NT2/D1 (cell line): Measurements from ENCODE around the gene CD40.

Experiments
- DNase-seq: peaks from one replicate; pipeline ENCODE4 v3.0.0-alpha.2; 2011; ENCODE audit warnings: low read depth, low spot score
- H3K27me3 ChIP-seq: 2 replicates; pipeline ENCODE4 v1.6.0; 2011; ENCODE audit warnings: mild to moderate bottlenecking; ENCODE audit not compliant: insufficient read length, insufficient read depth
- H3K36me3 ChIP-seq: 2 replicates; pipeline ENCODE4 v1.6.1; 2011; ENCODE audit warnings: mild to moderate bottlenecking, low read length, mixed read lengths; ENCODE audit not compliant: insufficient read depth, insufficient read length
- H3K4me1 ChIP-seq: 2 replicates; pipeline ENCODE4 v1.5.1; 2011; ENCODE audit not compliant: insufficient read depth, insufficient read length
- H3K4me3 ChIP-seq: 2 replicates; pipeline ENCODE4 v1.5.1; 2011; ENCODE audit warnings: low read depth; ENCODE audit not compliant: insufficient read length
- H3K9ac ChIP-seq: 2 replicates; pipeline ENCODE4 v1.6.0; 2011; ENCODE audit warnings: low read depth; ENCODE audit not compliant: insufficient read length
- H3K9me3 ChIP-seq: 2 replicates; pipeline ENCODE4 v1.5.1; 2011; ENCODE audit warnings: mild to moderate bottlenecking, low read length; ENCODE audit not compliant: insufficient read depth
- SUZ12 ChIP-seq: IDR thresholded peaks from 2 replicates; pipeline ENCODE4 v1.6.1; 2011; ENCODE audit not compliant: insufficient read length, insufficient read depth; ENCODE audit errors: extremely low read depth
- YY1 ChIP-seq: IDR thresholded peaks from 2 replicates; pipeline ENCODE4 v1.6.1; 2011; ENCODE audit not compliant: insufficient read length, insufficient read depth
- ZNF274 ChIP-seq: IDR thresholded peaks from 2 replicates; pipeline ENCODE4 v1.6.1; 2011; ENCODE audit warnings: mild to moderate bottlenecking, low read depth, low read length

CD40 gene

GRCh38 chr20:46154796-46155195 is 36.7 kb downstream of the CD40 start:
- H3K27me3 ChIP-seq, result no peaks in the 10 kb centered on the region

DNA sequence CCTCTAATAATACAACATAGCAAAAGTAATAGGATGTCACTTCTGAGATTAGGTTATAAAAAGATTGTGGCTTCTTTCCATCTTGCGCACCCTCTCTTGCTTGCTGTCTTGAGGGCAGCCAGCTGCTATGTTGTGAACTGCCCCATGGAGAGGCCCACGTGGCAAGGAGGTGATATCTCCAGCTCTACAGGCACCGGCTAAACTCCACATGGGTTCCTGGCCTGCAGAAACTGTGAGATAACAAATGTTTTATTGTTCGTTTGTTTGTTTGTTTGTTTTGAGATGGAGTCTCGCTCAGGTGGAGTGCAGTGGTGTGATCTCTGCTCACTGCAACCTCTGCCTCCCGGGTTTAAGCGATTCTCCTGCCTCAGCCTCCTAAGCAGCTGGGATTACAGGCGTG is 38.0 kb downstream of the CD40 start:
- H3K4me3 ChIP-seq, result no peak overlapping the region
- H3K9me3 ChIP-seq, result no peaks in the 10 kb centered on the region
- H3K36me3 ChIP-seq, result no peaks in the 10 kb centered on the region
- TF ChIP-seq ZNF274 (no peak), SUZ12 (no peak), YY1 (no peak)
- DNase-seq, result no peak
- H3K9ac ChIP-seq, result no peak overlapping the region
- no peaks in the 10 kb centered on the region for H3K27me3 ChIP-seq
- peaks cover 10% of the 10 kb centered on the region for H3K4me1 ChIP-seq

More at GRCh38 chr20:46154796-46155195, 36.7 kb downstream of the CD40 start:
- TF ChIP-seq ZNF274 (no peak), SUZ12 (no peak), YY1 (no peak)
- H3K9me3 ChIP-seq, result no peaks in the 10 kb centered on the region
- H3K9ac ChIP-seq, result no peak overlapping the region
- H3K4me3 ChIP-seq, result no peak overlapping the region
- no peaks in the 10 kb centered on the region for H3K36me3 ChIP-seq
- no peak for DNase-seq
- peaks cover 5% of the 10 kb centered on the region for H3K4me1 ChIP-seq

DNA sequence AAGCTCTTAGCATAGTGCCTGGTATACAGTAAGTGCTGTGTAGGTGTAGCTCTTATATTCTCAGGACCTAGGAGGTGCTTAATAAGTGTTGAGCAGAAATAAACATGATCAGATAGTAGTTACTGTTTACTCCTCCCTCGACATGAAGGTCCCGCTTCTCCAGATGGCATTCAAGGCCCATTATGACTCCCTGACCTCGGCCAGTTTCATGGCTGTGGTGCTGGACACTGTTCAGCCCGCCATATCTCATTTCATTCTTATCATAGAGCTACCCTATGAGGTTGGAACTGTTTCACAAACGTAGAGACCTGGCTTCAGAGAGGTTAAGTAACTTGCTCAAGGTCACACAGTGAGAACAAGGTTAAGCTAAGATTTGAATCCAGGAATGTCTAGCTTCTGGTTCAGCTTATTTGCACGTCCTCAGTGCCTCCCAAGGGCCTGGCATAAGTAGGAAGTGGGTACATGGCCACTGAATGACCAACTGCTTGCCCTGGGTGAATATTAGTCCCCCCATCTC is 39.0 kb downstream of the CD40 start:
- no peak for DNase-seq
- Histone ChIP-seq H3K36me3 (no peaks in the 10 kb centered on the region), H3K27me3 (peaks cover 5% of the 10 kb centered on the region), H3K9ac (no peak overlapping the region), H3K4me3 (no peak overlapping the region), H3K9me3 (no peaks in the 10 kb centered on the region), H3K4me1 (peaks cover 5% of the 10 kb centered on the region)
- TF ChIP-seq ZNF274, result no peak
- no peak for TF ChIP-seq SUZ12
- no peak for TF ChIP-seq YY1

GRCh38 chr20:46157625-46158024 is 39.5 kb downstream of the CD40 start:
- Histone ChIP-seq H3K4me3 (no peak overlapping the region), H3K9me3 (no peaks in the 10 kb centered on the region), H3K9ac (no peak overlapping the region), H3K27me3 (peaks cover 6% of the 10 kb centered on the region), H3K4me1 (peaks cover 5% of the 10 kb centered on the region), H3K36me3 (no peaks in the 10 kb centered on the region)
- TF ChIP-seq SUZ12 (no peak), YY1 (no peak), ZNF274 (no peak)
- no peak for DNase-seq

DNA sequence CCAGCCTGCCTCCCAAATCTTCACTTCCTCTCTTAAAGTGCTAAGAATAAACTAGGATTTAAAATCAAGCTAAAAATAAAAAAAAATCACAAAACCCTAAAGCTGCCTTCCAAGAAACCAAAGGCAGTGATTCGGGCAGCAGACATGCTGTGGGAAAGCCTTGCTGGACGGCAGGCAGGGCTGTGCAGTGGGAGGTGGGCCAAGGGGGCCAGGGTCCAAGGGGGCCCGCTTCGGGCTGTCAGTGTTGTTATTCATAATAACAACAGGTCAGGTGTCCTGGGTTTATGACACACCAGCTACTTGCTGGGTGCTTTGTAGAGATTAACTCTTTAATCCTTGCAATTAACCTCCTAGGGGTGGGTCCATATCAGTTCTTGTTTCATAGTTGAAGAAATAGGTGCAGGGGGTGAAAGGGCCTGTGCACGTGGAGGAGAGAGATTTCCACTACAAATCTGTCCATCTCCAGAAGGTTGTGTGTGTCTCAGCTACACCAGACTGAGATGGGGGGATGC is 40.4 kb downstream of the CD40 start:
- TF ChIP-seq YY1 (no peak), SUZ12 (no peak), ZNF274 (no peak)
- Histone ChIP-seq H3K9ac (no peak overlapping the region), H3K4me3 (no peak overlapping the region), H3K9me3 (no peaks in the 10 kb centered on the region), H3K4me1 (peaks cover 5% of the 10 kb centered on the region), H3K27me3 (peaks cover 11% of the 10 kb centered on the region), H3K36me3 (no peaks in the 10 kb centered on the region)
- DNase-seq, result no peak

DNA sequence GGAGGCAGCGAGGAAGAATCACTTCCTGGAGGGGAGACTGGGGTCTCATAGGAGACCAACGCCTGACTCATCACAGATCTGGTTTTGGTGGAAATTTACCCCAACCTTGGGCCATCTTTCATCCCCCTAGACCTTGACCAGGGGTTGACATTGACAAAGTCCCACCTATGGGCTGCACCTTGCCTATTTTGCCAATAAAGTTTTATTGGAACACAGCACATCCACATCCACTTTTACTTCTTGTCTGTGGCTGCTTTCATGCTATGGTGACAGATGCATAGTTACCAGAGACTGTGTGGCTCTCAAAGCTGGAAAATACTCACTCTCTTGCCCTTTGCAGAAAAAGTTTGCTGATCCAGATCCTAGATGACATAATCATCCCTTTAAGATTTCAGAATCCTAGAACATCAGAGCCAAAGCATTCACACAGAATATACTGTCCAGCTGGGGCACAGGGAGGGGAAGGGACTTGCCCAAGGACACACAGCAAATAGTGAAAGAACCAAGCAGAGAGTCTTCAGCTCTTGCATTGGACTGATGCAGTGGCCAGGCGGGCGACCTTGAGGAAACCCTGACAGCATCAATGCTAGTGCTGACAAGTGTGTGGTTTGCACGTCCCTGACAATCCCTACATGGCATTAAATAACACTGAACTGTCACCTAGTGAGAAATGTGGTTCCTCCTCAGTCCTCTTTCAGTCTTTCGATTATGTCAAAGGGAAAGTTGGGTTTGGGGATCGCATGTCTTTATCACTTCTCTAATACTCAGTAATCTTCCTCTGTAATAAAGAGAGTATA is 41.2 kb downstream of the CD40 start:
- Histone ChIP-seq H3K9ac (no peak overlapping the region), H3K4me3 (no peak overlapping the region), H3K9me3 (no peaks in the 10 kb centered on the region), H3K4me1 (peaks cover 8% of the 10 kb centered on the region), H3K36me3 (no peaks in the 10 kb centered on the region), H3K27me3 (peaks cover 11% of the 10 kb centered on the region)
- TF ChIP-seq ZNF274 (no peak), YY1 (no peak), SUZ12 (no peak)
- DNase-seq, result no peak

GRCh38 chr20:46160661-46161060 is 42.5 kb downstream of the CD40 start:
- no peak for DNase-seq
- Histone ChIP-seq H3K36me3 (no peaks in the 10 kb centered on the region), H3K9me3 (no peaks in the 10 kb centered on the region), H3K27me3 (peaks cover 11% of the 10 kb centered on the region), H3K4me3 (no peak overlapping the region), H3K4me1 (peaks cover 9% of the 10 kb centered on the region), H3K9ac (no peak overlapping the region)
- TF ChIP-seq ZNF274 (no peak), SUZ12 (no peak), YY1 (no peak)
